Stomach smooth muscle (tissue), 2 donors: ENCODE data around the gene PDIA5.
"Not testable (repeated sequence)": the region's sequence is repeated elsewhere in the genome, so short reads cannot be mapped to it uniquely, and the experiment has no call there.

ENCODE experiments used
- H3K27ac ChIP-seq: one replicate; pipeline ENCODE4 v1.7.0; 2013; ENCODE audit warnings: mild to moderate bottlenecking, low read length, inconsistent platforms
- H3K27me3 ChIP-seq, 2 donors: one replicate each; pipeline ENCODE4 v1.7.0; 2013; ENCODE audit warnings: low read length in 2 of 2; ENCODE audit not compliant: insufficient read depth in 2 of 2, control insufficient read depth in 1 of 2
- H3K36me3 ChIP-seq, 2 donors: one replicate each; pipeline ENCODE4 v1.7.0; 2013; ENCODE audit warnings: low read length in 2 of 2; ENCODE audit not compliant: control insufficient read depth in 2 of 2, insufficient read depth in 2 of 2
- H3K4me1 ChIP-seq: one replicate; pipeline ENCODE4 v1.7.0; 2013; ENCODE audit warnings: low read length; ENCODE audit not compliant: control insufficient read depth, insufficient read depth
- H3K4me3 ChIP-seq, 2 donors: one replicate each; pipeline ENCODE4 v1.7.0; 2013; ENCODE audit warnings: low read length in 2 of 2
- H3K9ac ChIP-seq, 2 donors: one replicate each; pipeline ENCODE4 v1.7.0; 2013; ENCODE audit warnings: low read length in 2 of 2, mild to moderate bottlenecking in 1 of 2
- H3K9me3 ChIP-seq, 2 donors: one replicate each; pipeline ENCODE4 v1.7.0; 2013; ENCODE audit warnings: low read length in 2 of 2; ENCODE audit not compliant: control insufficient read depth in 2 of 2
- donor health status: healthy.
- donor health status: Pancreatic carcinoma.

Gene PDIA5

GRCh38 chr3:123105201-123106189 is 38.7 kb downstream of the PDIA5 start:
- Histone ChIP-seq H3K9ac (no peak overlapping the region), H3K27me3 (no peaks in the 10 kb centered on the region), H3K36me3 (peaks cover 17 to 19% of the 10 kb centered on the region in 2 donors)

GRCh38 chr3:123110282-123110975 is 43.6 kb downstream of the PDIA5 start:
- Histone ChIP-seq H3K9me3 (no peaks in the 10 kb centered on the region), H3K4me1 (peaks cover 3% of the 10 kb centered on the region), H3K27me3 (no peaks in the 10 kb centered on the region), H3K36me3 (peaks cover 11 to 18% of the 10 kb centered on the region in 2 donors), H3K4me3 (no peak overlapping the region), H3K9ac (no peak overlapping the region), H3K27ac (no peak overlapping the region)

More at GRCh38 chr3:123105201-123106189, 38.7 kb downstream of the PDIA5 start:
- Histone ChIP-seq H3K4me1 (no peaks in the 10 kb centered on the region), H3K9me3 (no peaks in the 10 kb centered on the region), H3K4me3 (no peak overlapping the region), H3K27ac (no peak overlapping the region)

- peaks cover 11 to 15% of the 10 kb centered on the region in 2 donors for H3K36me3 ChIP-seq
- H3K27me3 ChIP-seq, result no peaks in the 10 kb centered on the region
- no peaks in the 10 kb centered on the region for H3K9me3 ChIP-seq
- H3K4me3 ChIP-seq, result no peak overlapping the region
- H3K27ac ChIP-seq, result no peak overlapping the region
- H3K4me1 ChIP-seq, result peaks cover 3% of the 10 kb centered on the region
- no peak overlapping the region for H3K9ac ChIP-seq
Observed at GRCh38 chr3:123110976-123111615, 44.3 kb downstream of the PDIA5 start.

GRCh38 chr3:123111640-123112039 is 44.8 kb downstream of the PDIA5 start:
- Histone ChIP-seq H3K27ac (no peak overlapping the region), H3K27me3 (no peaks in the 10 kb centered on the region), H3K9ac (no peak overlapping the region), H3K36me3 (peaks cover 11 to 15% of the 10 kb centered on the region in 2 donors), H3K4me1 (peaks cover 3% of the 10 kb centered on the region), H3K4me3 (no peak overlapping the region), H3K9me3 (no peaks in the 10 kb centered on the region)

- no peak overlapping the region for H3K27ac ChIP-seq
- peaks cover 10 to 11% of the 10 kb centered on the region in 2 donors for H3K36me3 ChIP-seq
- H3K27me3 ChIP-seq, result no peaks in the 10 kb centered on the region
- no peaks in the 10 kb centered on the region for H3K9me3 ChIP-seq
- no peak overlapping the region for H3K9ac ChIP-seq
- H3K4me1 ChIP-seq, result peaks cover 3% of the 10 kb centered on the region
- no peak overlapping the region for H3K4me3 ChIP-seq
Observed at GRCh38 chr3:123112232-123112631, 45.4 kb downstream of the PDIA5 start.

GRCh38 chr3:123112656-123113055 is 45.8 kb downstream of the PDIA5 start:
- H3K27me3 ChIP-seq, H3K9me3 ChIP-seq, H3K4me1 ChIP-seq, H3K36me3 ChIP-seq, H3K4me3 ChIP-seq, H3K27ac ChIP-seq, H3K9ac ChIP-seq: not testable (repeated sequence)

GRCh38 chr3:123113889-123114450 is 47.1 kb downstream of the PDIA5 start:
- no peak overlapping the region for H3K9ac ChIP-seq
- no peaks in the 10 kb centered on the region for H3K9me3 ChIP-seq
- H3K4me1 ChIP-seq, result peaks cover 3% of the 10 kb centered on the region
- H3K27ac ChIP-seq, result no peak overlapping the region
- H3K27me3 ChIP-seq, result no peaks in the 10 kb centered on the region
- H3K4me3 ChIP-seq, result no peak overlapping the region
- peaks cover 4 to 7% of the 10 kb centered on the region in 2 donors for H3K36me3 ChIP-seq

GRCh38 chr3:123116116-123116515 is 49.3 kb downstream of the PDIA5 start:
- H3K36me3 ChIP-seq, result peaks cover 4 to 11% of the 10 kb centered on the region in 2 donors

GRCh38 chr3:123119388-123119787 is 52.6 kb downstream of the PDIA5 start:
- Histone ChIP-seq H3K9ac (no peak overlapping the region), H3K9me3 (no peaks in the 10 kb centered on the region), H3K4me1 (peaks cover 4% of the 10 kb centered on the region), H3K27ac (no peak overlapping the region), H3K4me3 (no peak overlapping the region), H3K27me3 (no peaks in the 10 kb centered on the region), H3K36me3 (peaks cover 0 to 7% of the 10 kb centered on the region in 2 donors)

More at GRCh38 chr3:123116116-123116515, 49.3 kb downstream of the PDIA5 start:
- Histone ChIP-seq H3K9me3 (no peaks in the 10 kb centered on the region), H3K9ac (no peak overlapping the region), H3K27ac (no peak overlapping the region), H3K27me3 (no peaks in the 10 kb centered on the region), H3K4me1 (peaks cover 3% of the 10 kb centered on the region), H3K4me3 (no peak overlapping the region)

GRCh38 chr3:123119802-123120201 is 53.0 kb downstream of the PDIA5 start:
- H3K27me3 ChIP-seq, result no peaks in the 10 kb centered on the region
- H3K27ac ChIP-seq, result no peak overlapping the region
- no peak overlapping the region for H3K4me3 ChIP-seq
- no peaks in the 10 kb centered on the region for H3K9me3 ChIP-seq
- H3K36me3 ChIP-seq, result peaks cover 0 to 9% of the 10 kb centered on the region in 2 donors
- peaks cover 4% of the 10 kb centered on the region for H3K4me1 ChIP-seq
- H3K9ac ChIP-seq, result no peak overlapping the region
